Pancreas (tissue), 10 donors: ENCODE results near the gene S100A4. TPM values are rescaled to one million over a fixed set of nuclear protein-coding genes. Genes with fewer than 3 reads are reported as not detected.
A peak's percentile ranks its signal among the peaks of the same experiment; 100 is the strongest.

ENCODE experiments used
- ATAC-seq, 4 donors: fragments of 200-7000 bp; cut with Tn5 transposase; one replicate each; pipeline versions ENCODE4 v1.8.0 to v1.9.1; 2020; ENCODE audit warnings: mild to moderate bottlenecking in 4 of 4, moderate library complexity in 4 of 4
- DNase-seq, 6 donors: peaks; one replicate each; pipeline ENCODE4 v3.0.0-alpha.2; 2020
- FAIRE-seq: peaks from 2 replicates; lab custom pipeline; 2012; peaks lifted over from hg19 to GRCh38; lab: Jason Lieb, UNC
- H3K27ac ChIP-seq, 4 donors: fragments of 200-600 bp; sonication (generic); 1 replicate in 3 of 4; 2 replicates in 1 of 4; pipeline versions ENCODE4 v1.5.0 to v1.8.0; 2020
- H3K27me3 ChIP-seq, 4 donors: fragments of 200-600 bp; one replicate each; pipeline ENCODE4 v1.8.0; 2021
- H3K36me3 ChIP-seq, 3 donors: fragments of 200-600 bp; sonication (generic) in 1 of 3; one replicate each; pipeline versions ENCODE4 v1.5.0 to v1.8.0; 2020 to 2021
- H3K4me1 ChIP-seq, 3 donors: fragments of 200-600 bp; one replicate each; pipeline ENCODE4 v1.8.0; 2021
- H3K4me3 ChIP-seq, 4 donors: fragments of 200-600 bp; sonication (generic) in 2 of 4; one replicate each; pipeline versions ENCODE4 v1.5.0 to v1.8.0; 2020 to 2021
- H3K9me3 ChIP-seq, 4 donors: fragments of 200-600 bp; one replicate each; pipeline ENCODE4 v1.8.0; 2021
- CTCF ChIP-seq, 4 donors: fragments of 200-600 bp; sonication (generic) in 3 of 4; IDR thresholded peaks; one replicate each; pipeline versions ENCODE4 v1.5.0 to v1.8.0; 2021; ENCODE audit warnings: antibody characterized with exemption in 4 of 4
- WGBS, 2 donors: extraction: QIAGEN DNeasy Blood & Tissue Kit; methylation state at CpG; one replicate each; pipeline ENCODE4 v1.1.7; 2013; 5-methylcytosine and 5-hydroxymethylcytosine counted together
- intact Hi-C, 3 donors: fragments of 100-400 bp; cut with DNase I; formaldehyde crosslinking; loops; one replicate each; pipeline versions ENCODE4 v1.11.1 to v1.14.2; 2022
- polyA plus RNA-seq, 2 donors: library from polyadenylated mRNA; stranded (reverse); fragments of 200-250 nt; gene quantifications; one replicate each; pipeline ENCODE4 v1.2.3, GENCODE V29; 2013
- total RNA-seq, 6 donors: library from RNA; stranded (reverse); fragmentation: NEBNext Ultra II Directional in 4 of 6; extraction: Animal tissue kit (Norgen Biotek cat#: 25700) in 4 of 6; gene quantifications; one replicate each; pipeline versions ENCODE4 v1.2.1 to v1.2.4, GENCODE V29; 2021 to 2023
- donor health status: healthy with polysubstance abuse.
- donor health status: DM: no; HTN: no; CAD: no; lungs with moderate emphysema.
- donor health status: DM: no; HTN: no; CAD: no.
- donor health status: control.
- donor health status: control.
- donor health status: Bipolar disorder and iron deficiency.
- donor health status: DM: yes; HTN: yes; CAD: no.
- donor health status: DM: no; HTN: no; CAD: no.
- donor health status: DM: no; HTN: no; CAD: no.
- donor health status: DM: yes; HTN: yes; CAD: no.

Gene S100A4
- total and polyA plus RNA-seq, 8 donors = 5.0 to 149 (median 39.5) TPM

DNA sequence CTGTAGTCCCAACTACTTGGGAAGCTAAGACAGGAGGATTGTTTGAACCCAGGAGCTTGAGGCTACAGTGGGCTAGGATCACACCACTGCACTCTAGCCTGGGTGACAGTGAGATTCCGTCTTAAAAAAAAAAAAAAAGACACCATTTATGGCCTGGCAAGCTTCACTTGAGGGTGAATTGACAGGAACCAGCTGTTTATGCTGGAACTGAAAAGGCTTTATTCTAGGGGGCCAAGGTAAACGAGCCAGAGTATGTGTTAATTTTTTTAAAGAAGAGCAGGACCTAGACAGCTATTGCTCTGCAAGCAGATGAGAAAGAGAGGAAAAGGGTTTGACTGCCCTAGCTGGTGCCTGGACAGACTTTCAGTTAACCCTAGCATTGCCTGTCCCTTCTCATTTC lies 46.9 kb downstream of the S100A4 start:
- intact Hi-C loops = loop anchor here in 2 of 3 donors (5.0 kb wide), 1 partner anchor 146 kb away; no protein-coding TSS in a partner anchor
- TF ChIP-seq CTCF (IDR thresholded peaks at IDR 0.05) = no peak
- Histone ChIP-seq H3K9me3 (no peaks in the 10 kb centered on the region), H3K4me3 (no peak overlapping the region), H3K36me3 (no peaks in the 10 kb centered on the region), H3K27me3 (no peaks in the 10 kb centered on the region), H3K27ac (no peak overlapping the region), H3K4me1 (no peaks in the 10 kb centered on the region)
- FAIRE-seq = no peak
- no peak for DNase-seq
- no peak for ATAC-seq
- WGBS, 2 donors = 14 to 18% methylated on average over 2 of the region's 2 CpGs

DNA sequence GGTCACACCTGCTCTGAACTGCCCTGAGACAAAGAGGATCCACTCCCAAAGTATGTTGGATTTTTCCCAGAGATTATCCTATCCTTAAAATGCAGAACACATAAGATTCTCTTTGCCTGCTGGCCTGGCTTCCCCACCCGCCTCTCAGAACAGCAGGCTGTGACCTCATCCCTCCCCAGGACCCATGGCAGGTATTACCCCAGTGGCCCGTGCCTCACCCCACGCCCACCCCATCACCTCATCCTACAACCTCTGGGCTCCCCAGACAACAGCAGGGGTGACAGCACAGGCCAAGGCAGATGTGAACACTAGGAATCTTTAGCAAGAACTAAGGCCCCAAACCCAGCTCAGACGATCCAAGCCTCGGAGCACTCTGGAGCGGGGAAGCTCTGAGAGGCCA lies 50.1 kb downstream of the S100A4 start:
- ATAC-seq = no peak
- intact Hi-C loops = loop anchor here in 2 of 3 donors (5.0 kb wide), 1 partner anchor 143 kb away; no protein-coding TSS in a partner anchor
- Histone ChIP-seq H3K4me3 (no peak overlapping the region), H3K9me3 (no peaks in the 10 kb centered on the region), H3K27ac (no peak overlapping the region), H3K36me3 (no peaks in the 10 kb centered on the region), H3K4me1 (no peaks in the 10 kb centered on the region), H3K27me3 (no peaks in the 10 kb centered on the region)
- no peak for TF ChIP-seq CTCF (IDR thresholded peaks at IDR 0.05)
- FAIRE-seq = no peak
- WGBS, 2 donors = 37 to 48% methylated on average over 6 of the region's 6 CpGs
- DNase-seq = no peak

DNA sequence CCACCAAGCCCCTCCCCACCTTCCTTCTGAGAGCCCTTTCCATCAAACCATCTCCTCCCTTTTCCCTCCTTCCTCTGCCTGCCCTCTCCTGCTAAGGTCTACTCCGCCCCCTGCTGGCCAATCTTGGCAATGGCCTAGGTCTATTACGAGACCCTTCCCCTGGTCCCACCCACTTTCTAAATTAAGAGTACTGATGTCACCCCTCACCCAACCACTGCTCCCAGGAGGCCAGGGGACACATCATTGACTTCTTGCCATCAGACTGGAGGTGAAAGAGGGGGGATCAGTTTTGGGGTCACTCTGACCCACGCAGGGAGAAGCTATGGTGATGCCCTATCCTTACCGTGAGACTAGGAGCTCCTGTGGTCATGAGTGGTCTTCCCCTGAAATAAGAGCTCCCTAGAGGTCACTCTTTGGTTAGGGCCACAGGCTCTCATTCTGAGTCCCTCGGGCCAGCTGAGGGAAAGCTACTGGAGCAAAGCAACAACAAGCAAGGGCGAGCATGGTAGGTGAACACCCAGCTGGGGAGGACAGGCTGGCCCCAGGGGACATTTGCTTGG lies 50.5 kb downstream of the S100A4 start:
- Histone ChIP-seq H3K9me3 (no peaks in the 10 kb centered on the region), H3K36me3 (no peaks in the 10 kb centered on the region), H3K27ac (no peak overlapping the region), H3K4me1 (no peaks in the 10 kb centered on the region), H3K27me3 (no peaks in the 10 kb centered on the region), H3K4me3 (no peak overlapping the region)
- peak; percentile 60 to 88 (median 85) for TF ChIP-seq CTCF (IDR thresholded peaks at IDR 0.05)
- FAIRE-seq = no peak
- peak in 3 of 4 donors; percentile 72 to 79 (median 78) for ATAC-seq
- intact Hi-C loops = loop anchor here in 2 of 3 donors (5.0 kb wide), 1 partner anchor 143 kb away; no protein-coding TSS in a partner anchor
- 34 to 37% methylated on average over 6 of the region's 6 CpGs for WGBS, 2 donors
- DNase-seq = peak; percentile 32 to 90 (median 73)

Other genes with a start within 250 kb of the S100A4 start
- gene PGLYRP3, start 232.9 kb downstream of the S100A4 start, total RNA-seq = not detected
- not detected for gene PGLYRP3, start 232.9 kb downstream of the S100A4 start, polyA plus RNA-seq
- under 1 TPM in 1 of 6 donors, not detected in 5; 0.37 TPM for gene PGLYRP4, start 197.0 kb downstream of the S100A4 start, total RNA-seq
- gene PGLYRP4, start 197.0 kb downstream of the S100A4 start, polyA plus RNA-seq = not detected
- gene S100A9, start 188.0 kb downstream of the S100A4 start, total RNA-seq = 10 to 100 TPM in 3 of 6 donors, 1 to 10 TPM in 3; 3.9 to 49.0 (median 21.2) TPM
- 10 to 100 TPM; 51.4 to 79.6 TPM for gene S100A9, start 188.0 kb downstream of the S100A4 start, polyA plus RNA-seq
- gene S100A12, start 170.2 kb downstream of the S100A4 start, total RNA-seq = 1 to 10 TPM in 3 of 6 donors, under 1 TPM in 2, not detected in 1; 0.44 to 3.3 (median 1.1) TPM
- 1 to 10 TPM; 2.6 to 5.2 TPM for gene S100A12, start 170.2 kb downstream of the S100A4 start, polyA plus RNA-seq
- 10 to 100 TPM in 3 of 6 donors, 1 to 10 TPM in 3; 2.0 to 36.1 (median 12.1) TPM for gene S100A8, start 154.7 kb downstream of the S100A4 start, total RNA-seq
- gene S100A8, start 154.7 kb downstream of the S100A4 start, polyA plus RNA-seq = 10 to 100 TPM; 26.1 to 41.9 TPM
- gene S100A7A, start 129.3 kb downstream of the S100A4 start, total RNA-seq = not detected
- not detected for gene S100A7A, start 129.3 kb downstream of the S100A4 start, polyA plus RNA-seq
- not detected for gene S100A7, start 85.2 kb downstream of the S100A4 start, total RNA-seq
- not detected for gene S100A7, start 85.2 kb downstream of the S100A4 start, polyA plus RNA-seq
- 100 to 1,000 TPM in 2 of 6 donors, 10 to 100 TPM in 4; 21.4 to 264 (median 61.8) TPM for gene S100A6, start 9.8 kb downstream of the S100A4 start, total RNA-seq
- 100 to 1,000 TPM; 304 to 495 TPM for gene S100A6, start 9.8 kb downstream of the S100A4 start, polyA plus RNA-seq
- not detected for gene S100A5, start 4.9 kb downstream of the S100A4 start, total RNA-seq
- gene S100A5, start 4.9 kb downstream of the S100A4 start, polyA plus RNA-seq = not detected
- under 1 TPM in 3 of 6 donors, not detected in 3; 0.20 to 0.70 (median 0.66) TPM for gene S100A3, start 3.5 kb upstream of the S100A4 start, total RNA-seq
- 1 to 10 TPM in 1 of 2 donors, under 1 TPM in 1; 0.38 to 1.1 TPM for gene S100A3, start 3.5 kb upstream of the S100A4 start, polyA plus RNA-seq
- 1 to 10 TPM in 1 of 6 donors, under 1 TPM in 3, not detected in 2; 0.60 to 2.1 (median 0.68) TPM for gene S100A2, start 20.0 kb upstream of the S100A4 start, total RNA-seq
- gene S100A2, start 20.0 kb upstream of the S100A4 start, polyA plus RNA-seq = 1 to 10 TPM; 1.9 to 2.8 TPM
- gene S100A16, start 67.3 kb upstream of the S100A4 start, total RNA-seq = 10 to 100 TPM in 4 of 6 donors, 1 to 10 TPM in 2; 8.1 to 30.8 (median 13.4) TPM
- 10 to 100 TPM; 31.1 to 43.9 TPM for gene S100A16, start 67.3 kb upstream of the S100A4 start, polyA plus RNA-seq
- gene S100A14, start 70.5 kb upstream of the S100A4 start, total RNA-seq = 10 to 100 TPM in 4 of 6 donors, 1 to 10 TPM in 2; 3.6 to 21.6 (median 11.1) TPM
- 10 to 100 TPM; 20.2 to 23.7 TPM for gene S100A14, start 70.5 kb upstream of the S100A4 start, polyA plus RNA-seq
- gene S100A13, start 81.7 kb upstream of the S100A4 start, total RNA-seq = 10 to 100 TPM; 22.0 to 47.3 (median 30.5) TPM
- 100 to 1,000 TPM; 105 to 125 TPM for gene S100A13, start 81.7 kb upstream of the S100A4 start, polyA plus RNA-seq
- 10 to 100 TPM in 1 of 6 donors, 1 to 10 TPM in 5; 1.9 to 14.0 (median 4.0) TPM for gene S100A1, start 82.6 kb upstream of the S100A4 start, total RNA-seq
- gene S100A1, start 82.6 kb upstream of the S100A4 start, polyA plus RNA-seq = 1 to 10 TPM; 2.5 to 7.9 TPM
- 10 to 100 TPM; 27.9 to 49.2 (median 34.8) TPM for gene CHTOP, start 88.3 kb upstream of the S100A4 start, total RNA-seq
- 10 to 100 TPM; 54.9 to 87.4 TPM for gene CHTOP, start 88.3 kb upstream of the S100A4 start, polyA plus RNA-seq
- gene SNAPIN, start 112.9 kb upstream of the S100A4 start, total RNA-seq = 10 to 100 TPM in 3 of 6 donors, 1 to 10 TPM in 3; 7.5 to 17.8 (median 10.2) TPM
- 10 to 100 TPM; 13.5 to 27.3 TPM for gene SNAPIN, start 112.9 kb upstream of the S100A4 start, polyA plus RNA-seq
- gene ILF2, start 125.2 kb upstream of the S100A4 start, total RNA-seq = 10 to 100 TPM; 30.5 to 63.2 (median 54.3) TPM
- 10 to 100 TPM; 25.7 to 61.3 TPM for gene ILF2, start 125.2 kb upstream of the S100A4 start, polyA plus RNA-seq
- gene NPR1, start 132.9 kb upstream of the S100A4 start, total RNA-seq = 1 to 10 TPM; 1.6 to 6.9 (median 3.6) TPM
- gene NPR1, start 132.9 kb upstream of the S100A4 start, polyA plus RNA-seq = 10 to 100 TPM; 10.2 to 11.8 TPM
- gene INTS3, start 182.2 kb upstream of the S100A4 start, total RNA-seq = 10 to 100 TPM; 13.5 to 41.4 (median 18.8) TPM
- 10 to 100 TPM; 45.1 to 56.2 TPM for gene INTS3, start 182.2 kb upstream of the S100A4 start, polyA plus RNA-seq
- gene SLC27A3, start 229.6 kb upstream of the S100A4 start, total RNA-seq = 10 to 100 TPM in 3 of 6 donors, 1 to 10 TPM in 3; 9.0 to 23.6 (median 10.8) TPM
- gene SLC27A3, start 229.6 kb upstream of the S100A4 start, polyA plus RNA-seq = 10 to 100 TPM; 46.9 to 64.0 TPM